ENCODE measurements around the gene ITFG2.

DNA sequence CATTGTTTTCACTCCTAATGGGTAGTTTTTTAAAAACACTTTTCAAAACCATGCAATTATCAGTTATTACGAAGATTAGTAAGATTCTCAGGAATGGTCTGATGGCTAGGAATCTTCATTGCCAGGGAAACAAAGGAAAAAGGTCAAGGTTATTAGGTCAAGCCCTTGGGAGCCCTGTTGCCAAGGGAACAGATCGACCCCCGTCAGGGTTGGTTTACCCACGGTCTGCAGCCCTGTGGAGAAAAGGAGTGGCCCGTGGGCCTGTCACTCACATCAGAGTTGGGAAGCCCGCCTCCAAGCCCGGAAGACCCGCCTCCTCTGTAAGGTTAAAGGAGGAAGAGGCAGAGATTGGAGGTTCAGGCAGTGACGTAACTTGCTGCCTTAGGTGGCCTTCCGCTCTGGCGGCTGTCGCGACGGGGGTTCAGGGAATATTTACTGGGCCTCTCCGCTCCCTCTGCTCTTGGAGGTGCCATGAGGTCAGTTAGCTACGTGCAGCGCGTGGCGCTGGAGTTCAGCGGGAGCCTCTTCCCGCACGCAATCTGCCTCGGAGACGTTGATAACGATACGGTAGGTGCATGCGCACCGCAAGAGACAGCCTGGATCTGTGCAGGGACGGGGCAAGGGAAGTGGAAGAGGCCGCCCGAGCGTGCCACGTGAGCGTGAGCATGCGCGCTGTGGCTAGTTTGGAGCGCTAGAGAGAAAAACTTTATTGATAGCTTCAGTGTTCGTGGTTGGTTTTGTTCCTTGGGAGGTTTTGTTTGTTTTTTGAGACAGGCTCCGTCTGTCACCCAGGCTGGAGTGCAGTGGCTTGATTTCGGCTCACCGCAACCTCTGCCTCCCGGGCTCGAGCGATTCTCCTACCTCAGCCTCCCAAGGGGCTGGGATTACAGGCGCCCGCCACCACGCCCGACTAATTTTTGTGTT, at the start of gene ITFG2:
- TF ChIP-seq, protein P1, sequence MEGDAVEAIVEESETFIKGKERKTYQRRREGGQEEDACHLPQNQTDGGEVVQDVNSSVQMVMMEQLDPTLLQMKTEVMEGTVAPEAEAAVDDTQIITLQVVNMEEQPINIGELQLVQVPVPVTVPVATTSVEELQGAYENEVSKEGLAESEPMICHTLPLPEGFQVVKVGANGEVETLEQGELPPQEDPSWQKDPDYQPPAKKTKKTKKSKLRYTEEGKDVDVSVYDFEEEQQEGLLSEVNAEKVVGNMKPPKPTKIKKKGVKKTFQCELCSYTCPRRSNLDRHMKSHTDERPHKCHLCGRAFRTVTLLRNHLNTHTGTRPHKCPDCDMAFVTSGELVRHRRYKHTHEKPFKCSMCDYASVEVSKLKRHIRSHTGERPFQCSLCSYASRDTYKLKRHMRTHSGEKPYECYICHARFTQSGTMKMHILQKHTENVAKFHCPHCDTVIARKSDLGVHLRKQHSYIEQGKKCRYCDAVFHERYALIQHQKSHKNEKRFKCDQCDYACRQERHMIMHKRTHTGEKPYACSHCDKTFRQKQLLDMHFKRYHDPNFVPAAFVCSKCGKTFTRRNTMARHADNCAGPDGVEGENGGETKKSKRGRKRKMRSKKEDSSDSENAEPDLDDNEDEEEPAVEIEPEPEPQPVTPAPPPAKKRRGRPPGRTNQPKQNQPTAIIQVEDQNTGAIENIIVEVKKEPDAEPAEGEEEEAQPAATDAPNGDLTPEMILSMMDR (IDR thresholded peaks at IDR 0.05; ENCODE audit: low read length) = no peak
- TF ChIP-seq EZH2 (optimal IDR thresholded peaks at IDR 0.05; ENCODE audit: low read depth, low read length) = no peak
- TF ChIP-seq EZH2phosphoT487 (IDR thresholded peaks at IDR 0.05; ENCODE audit: low read length) = no peak

Data from MM.1S (cell line).